MV-4-11 (cell line): ENCODE data around the gene CWH43.
A peak's percentile ranks its signal among the peaks of the same experiment; 100 is the strongest.
"Not testable (repeated sequence)": the region's sequence is repeated elsewhere in the genome, so short reads cannot be mapped to it uniquely, and the experiment has no call there.

ENCODE experiments used
- DNase-seq: peaks from one replicate; lab custom pipeline; 2025; lab: John Stamatoyannopoulos, UW

The CWH43 gene

DNA sequence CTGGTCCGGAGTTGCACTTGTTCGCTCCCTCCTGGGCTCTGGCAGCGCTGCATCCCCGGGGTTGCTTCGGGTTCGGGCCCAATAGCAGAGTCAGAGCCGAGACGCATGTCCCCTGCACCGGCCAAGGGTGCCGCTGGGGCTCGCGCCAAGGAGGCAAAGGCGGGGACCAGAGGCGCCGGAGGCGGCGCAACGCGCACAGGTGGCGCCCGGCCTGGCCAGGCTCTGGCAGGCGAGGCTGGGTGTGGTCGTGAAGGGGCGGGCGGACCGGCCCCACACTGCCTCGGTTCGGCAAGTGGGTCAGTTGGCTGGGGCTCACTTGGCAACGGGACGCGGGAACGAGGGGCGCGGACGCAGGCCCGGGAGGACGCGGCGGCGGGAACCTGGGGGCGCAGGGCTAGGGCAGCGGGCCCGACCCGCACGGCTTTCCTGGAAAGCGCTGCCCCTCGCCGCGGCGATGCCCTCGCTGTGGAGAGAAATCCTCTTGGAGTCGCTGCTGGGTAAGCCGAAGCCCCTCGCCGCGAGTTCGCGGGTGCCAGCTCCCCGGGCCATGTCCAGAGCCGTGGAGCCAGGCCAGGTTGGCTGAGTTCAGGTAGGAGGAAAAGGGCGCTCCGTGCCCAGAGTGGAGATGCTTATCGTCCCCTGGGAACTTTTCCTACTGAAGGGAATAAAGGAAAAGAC lies at the start of gene CWH43:
Gene CWH43 (plus strand): TSS at position 300 of the 678 bp plus-strand sequence. CDS start 155 bp downstream, at position 455.
- DNase-seq: no peak

DNA sequence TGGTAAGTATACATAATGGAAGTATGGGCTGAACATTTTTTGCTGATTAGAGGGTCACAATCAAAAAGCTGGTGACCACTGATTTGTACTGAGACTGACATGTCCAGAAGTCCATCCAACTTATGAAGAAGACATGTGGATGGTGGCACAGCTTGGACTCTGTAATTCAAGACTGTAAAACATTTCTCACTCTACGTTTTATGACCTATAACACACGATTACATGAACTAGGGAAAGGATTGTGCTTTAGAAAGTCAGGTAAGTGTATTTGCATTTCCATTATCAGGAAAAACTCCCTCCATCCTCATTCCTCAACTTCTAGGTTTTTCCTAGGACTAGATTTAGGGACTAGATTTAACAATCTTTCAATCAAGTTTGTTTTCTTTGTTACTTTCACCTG lies 49.0 kb upstream of the CWH43 start:
- DNase-seq: no peak

DNA sequence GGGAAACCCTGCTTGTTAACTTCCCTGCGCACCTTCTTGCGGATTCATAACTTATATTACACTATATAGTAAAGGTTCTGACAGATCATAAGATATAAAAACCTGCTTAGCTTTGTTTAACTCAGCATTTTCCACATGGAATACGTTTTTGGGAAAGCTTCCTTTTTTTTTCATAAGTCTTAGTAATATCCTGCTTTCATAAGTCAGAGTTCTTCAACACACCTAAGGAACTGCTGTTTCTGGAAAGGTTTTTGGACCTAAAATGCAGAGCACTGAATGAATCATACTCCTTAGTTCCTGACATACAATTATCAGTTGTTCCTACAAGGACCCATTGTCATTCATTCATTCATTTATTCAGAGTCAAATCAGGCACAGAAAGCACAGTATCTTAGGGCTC lies 47.2 kb upstream of the CWH43 start:
- DNase-seq: no peak

DNA sequence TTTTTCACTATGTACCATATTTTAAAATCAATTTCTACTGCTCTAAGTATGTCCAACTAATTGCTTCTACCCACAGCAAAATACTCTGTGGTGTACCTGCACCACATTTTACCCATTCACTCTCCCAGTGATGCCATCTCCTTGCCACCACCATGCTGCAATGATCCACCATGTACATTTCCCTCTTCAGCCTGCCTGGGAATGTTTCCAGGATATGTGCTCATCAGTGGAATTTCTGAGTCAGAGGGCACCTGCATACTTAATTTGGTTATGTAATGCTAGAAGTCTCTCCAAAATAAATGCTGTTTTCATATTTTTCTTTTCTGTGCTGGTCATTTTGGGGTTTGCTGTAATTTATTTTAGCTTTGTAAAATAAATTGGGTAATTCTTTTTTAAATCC lies 46.3 kb upstream of the CWH43 start:
- no peak for DNase-seq

DNA sequence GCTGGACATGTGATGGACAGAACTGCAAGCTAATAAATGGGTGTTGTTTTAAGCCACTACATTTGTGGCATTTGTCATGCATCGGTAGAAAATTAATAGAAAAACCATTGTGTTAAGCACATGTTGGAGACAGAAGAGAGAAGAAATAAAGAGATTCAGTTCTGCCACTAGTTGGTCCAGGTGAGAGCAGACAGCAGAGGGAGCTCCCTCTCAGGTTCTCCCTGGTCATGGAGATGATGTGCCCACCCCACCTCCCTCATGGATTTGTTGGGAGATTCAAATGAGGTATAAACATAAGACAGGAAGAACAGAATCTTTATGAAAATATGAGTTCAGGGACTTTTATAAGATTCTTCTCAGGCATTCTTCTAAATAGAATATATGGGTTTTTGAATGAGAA lies 42.7 kb upstream of the CWH43 start:
- no peak for DNase-seq

DNA sequence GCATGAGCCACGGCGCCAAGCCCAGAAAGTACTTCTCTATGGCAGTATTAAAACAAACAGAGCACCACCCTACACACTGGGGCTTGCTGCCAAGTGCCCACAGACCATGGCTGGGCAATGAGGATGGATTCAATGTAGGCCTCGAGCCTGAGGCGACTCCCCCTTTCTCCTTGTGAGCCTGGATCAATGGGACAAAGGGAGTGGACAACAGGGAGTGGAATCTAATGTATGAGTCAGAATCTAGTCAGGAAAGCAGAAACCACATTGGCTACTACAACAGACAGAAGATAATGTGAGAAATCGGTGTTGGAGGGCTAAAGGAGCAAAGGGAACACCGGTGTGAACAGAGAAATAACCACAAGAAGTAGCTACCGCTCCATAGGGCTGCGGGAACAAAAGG lies 41.8 kb upstream of the CWH43 start:
- DNase-seq: no peak

DNA sequence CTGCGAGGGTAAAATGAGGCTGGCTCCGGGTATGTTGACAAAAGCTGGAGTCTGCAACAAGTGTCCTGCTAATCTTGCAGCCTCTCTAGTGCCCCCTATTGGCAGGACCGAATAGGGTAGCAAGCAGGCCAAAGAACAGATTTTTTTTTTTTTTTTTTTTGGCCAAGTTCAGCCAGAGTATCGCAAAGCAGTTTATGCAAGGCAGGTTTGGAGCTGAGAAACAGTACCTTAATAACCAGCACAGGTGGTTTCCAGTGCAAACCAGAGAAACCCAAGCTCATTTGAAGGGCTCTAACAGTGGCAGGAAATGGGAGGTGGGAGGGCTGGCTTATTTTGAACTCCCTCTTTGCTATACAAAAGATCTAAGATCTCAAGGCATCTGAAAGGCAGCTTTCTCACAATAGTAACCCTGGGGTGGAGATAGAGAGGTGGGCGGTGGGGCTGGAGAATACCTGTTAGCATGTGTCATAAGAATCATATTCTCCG lies 41.3 kb upstream of the CWH43 start:
- DNase-seq: no peak

DNA sequence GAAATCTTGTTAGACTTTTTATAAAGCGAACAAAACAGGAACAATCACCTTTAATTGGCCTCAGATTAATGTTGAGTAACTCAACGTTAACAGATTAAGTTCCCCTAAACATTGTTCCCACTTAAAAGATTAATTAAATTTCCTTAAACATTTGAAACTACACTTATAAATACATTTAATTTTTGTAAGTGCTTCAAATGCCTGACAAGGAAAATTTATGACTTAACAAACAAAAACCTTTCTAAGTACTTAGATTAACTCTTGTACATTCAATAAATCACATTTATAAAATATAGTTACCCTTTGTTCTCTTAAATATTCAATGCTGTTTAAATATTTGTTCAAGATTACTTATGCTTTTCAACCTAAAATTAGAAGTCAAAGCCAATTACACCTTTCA lies 40.1 kb upstream of the CWH43 start:
- DNase-seq: no peak

DNA sequence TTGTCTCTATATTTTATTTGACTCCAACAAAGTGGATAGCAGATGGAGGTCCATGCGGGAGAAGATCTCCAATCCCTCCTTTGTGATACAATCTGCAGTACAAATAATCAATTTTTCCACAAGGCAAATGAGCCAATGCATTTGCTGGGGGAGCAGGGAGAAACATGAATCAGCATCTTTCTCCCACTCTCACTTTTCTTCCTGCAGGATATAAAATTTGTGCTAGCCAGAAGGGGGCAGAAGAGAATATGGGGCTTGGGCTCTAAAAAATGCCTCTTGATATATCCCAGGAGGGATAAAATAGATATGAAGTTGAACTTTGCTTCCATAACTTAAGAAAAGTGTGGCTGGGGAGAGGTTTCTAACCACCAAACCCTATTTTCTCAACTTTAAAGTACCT lies 38.3 kb upstream of the CWH43 start:
- DNase-seq: no peak

DNA sequence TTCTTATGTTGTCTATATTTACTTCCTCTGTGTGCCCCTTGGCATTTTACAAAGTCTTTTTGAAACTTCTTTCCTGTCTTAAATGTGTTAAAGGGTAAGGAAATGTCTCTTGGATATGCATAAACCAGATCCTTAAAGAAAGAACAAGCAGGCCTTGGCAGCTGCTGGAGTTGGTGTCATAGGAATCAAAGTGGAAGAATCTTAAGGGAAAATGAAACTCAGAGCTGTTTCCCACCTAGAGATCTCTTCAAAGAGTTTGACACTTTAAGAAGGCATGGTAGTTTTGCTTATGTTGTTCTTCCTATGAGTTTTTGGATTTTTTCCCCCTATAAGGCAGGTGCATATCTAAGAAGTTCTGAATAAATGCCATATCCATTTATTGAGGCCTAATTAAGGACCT lies 37.0 kb upstream of the CWH43 start:
- no peak for DNase-seq

DNA sequence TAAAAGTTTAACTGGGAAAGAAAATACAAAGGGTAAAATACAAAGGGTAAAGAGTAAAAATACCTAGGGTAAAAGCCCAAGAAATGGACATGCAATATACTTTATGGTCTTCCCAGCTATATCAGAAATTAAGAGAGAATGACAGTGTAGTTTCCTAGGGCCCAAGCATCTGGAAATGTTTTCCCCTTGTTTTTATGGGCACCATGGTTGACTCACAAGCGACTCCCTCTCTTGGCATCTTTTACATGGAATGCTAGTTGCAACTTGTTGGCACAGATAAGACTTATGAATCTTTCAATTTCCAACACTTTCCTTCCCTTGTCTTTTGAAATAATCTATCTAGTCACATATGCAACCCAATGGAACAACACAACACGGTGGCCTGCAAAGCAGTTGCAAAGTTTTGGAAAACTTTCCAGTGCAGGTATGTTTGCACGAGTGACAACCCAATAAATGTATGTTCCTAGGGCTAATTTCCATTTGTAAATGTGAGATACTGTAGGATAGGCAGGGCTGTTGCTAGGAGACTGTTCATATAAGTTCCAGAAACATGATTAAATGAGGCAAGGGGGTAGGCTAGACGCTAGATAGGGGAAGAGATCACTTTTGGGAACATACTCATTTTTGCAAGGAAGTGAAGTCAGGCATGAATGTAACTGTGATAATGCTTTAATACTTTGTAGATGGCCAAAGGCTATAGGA lies 36.4 kb upstream of the CWH43 start:
- DNase-seq: no peak

DNA sequence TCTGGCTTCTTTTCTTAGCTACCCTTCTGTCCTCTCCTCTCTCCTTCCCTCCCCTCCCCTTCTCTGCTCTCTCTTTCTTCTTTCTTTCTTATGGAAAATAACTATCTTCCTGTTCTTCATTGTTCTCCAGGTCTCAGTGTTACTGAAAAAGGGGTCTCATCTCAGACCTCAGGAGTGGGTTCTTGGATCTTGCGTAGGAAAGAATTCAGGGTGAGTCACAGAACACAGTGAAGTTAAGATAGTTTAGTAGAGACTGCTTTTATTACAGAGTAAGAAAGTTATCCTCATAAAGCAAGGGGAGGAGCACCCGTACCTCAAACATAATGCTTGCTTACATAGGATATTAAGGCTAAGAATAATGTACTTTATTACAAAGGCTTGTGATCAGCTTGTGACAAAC lies 31.8 kb upstream of the CWH43 start:
- DNase-seq: no peak

DNA sequence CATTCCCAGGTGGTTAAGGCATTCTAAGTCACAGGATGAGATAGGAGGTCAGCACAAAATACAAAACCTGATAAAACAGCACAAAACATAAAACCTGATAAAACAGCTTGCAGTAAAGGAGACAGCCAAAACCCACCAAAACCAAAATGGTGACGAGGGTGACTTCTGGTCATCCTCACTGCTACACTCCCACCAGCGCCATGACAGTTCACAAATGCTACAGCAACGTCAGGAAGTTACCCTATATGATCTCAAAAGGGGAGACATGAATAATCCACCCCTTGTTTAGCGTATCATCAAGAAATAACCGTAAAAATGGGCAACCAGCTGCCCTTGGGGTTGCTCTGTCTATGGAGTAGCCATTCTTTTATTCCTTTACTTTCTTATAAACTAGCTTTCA lies 28.7 kb upstream of the CWH43 start:
- not testable (repeated sequence) for DNase-seq

DNA sequence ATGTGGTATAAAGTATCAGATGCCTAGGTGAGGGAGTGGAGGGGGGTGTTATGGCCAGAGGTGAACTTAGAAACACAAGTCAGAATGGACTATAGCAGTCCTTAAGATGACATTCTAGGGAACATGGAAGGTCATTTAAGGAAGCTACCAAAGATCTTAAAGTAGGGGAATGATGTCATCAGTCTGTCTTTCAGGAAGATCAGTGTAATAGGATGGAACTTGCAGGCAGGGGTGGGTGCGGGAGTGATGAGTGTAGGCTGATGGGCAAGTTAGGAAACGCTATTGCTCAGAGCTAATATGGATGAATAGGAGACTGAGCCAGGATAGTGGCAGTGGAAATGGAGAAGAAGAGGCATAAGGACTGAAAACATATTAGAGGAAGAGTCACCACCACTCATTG lies 27.5 kb upstream of the CWH43 start:
- no peak for DNase-seq

DNA sequence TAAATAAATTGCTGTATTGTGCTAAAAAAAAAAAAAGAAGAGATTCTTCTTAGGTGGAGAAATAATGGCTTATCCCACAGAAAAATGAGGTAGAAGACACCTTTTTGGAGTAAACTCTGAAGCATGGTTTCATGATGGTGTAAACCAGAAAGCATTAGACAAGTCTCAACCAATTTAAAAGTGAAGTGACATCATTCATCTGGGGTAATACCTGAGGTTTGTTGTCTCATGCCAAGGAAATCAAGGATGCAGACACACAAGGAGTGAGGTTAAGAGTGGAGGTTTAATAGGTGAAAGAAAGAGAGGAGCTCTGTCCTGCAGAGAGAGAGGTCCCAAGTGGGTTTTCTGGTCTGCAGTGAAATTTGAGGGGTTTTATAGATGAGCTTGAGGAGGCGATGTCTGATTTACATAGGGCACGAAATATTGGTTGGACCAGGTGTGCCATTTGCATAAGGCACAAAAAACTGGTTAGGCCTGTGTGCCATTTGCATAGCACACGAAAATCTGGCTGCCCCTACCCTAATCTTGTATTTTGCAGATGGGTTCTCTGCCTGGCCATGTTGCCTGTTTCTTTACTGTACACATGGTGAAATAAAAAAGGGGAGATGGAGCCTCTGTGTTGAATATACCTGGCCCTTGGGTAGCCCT lies 25.0 kb upstream of the CWH43 start:
- DNase-seq: no peak

DNA sequence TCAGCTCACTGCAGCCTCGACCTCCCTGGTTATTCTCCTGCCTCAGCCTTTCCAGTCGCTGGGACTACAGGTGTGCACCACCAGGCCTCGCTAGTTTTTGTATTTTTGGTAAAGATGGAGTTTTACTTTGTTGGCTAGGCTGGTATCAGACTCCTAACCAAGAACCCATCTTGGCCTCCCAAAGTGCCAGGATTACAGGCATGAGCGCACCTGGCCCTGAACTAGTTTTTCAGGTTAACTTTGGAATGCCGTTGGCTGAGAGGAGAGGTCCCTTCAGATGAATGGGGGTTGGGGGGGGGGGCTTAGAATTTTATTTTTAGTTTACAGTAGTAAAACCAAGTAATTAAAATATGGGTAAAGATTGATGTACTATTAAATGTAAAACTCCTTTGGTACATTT lies 23.4 kb upstream of the CWH43 start:
- no peak for DNase-seq

DNA sequence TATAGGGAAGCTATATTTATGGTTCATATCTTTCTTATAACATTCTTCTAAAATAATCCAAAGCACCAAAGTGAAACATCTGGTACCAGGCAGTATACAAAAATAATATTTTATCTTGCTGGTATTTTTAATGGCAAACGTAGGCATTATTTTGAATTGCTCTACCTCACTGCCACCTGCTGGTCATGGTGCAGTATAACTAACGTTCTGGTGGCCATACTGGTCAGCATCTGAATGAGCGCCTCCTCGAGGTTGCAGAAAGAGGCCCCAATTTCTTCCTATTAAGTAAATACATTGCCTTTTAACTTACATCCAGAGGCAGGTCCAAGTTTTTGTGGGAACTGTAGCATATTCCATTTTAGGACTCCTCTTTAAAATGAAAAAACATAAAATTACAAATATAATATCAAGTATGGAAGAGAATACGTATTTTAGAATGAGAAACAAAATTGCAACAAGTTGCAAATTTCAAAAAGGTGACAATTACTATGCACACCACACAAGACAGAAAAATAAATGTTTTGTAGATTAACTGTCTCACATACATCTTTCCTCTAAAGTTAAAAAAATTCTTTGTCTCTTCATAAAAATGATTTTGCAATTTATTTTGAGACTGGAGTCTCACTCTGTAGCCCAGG lies 22.9 kb upstream of the CWH43 start:
- DNase-seq: peak; percentile 77

DNA sequence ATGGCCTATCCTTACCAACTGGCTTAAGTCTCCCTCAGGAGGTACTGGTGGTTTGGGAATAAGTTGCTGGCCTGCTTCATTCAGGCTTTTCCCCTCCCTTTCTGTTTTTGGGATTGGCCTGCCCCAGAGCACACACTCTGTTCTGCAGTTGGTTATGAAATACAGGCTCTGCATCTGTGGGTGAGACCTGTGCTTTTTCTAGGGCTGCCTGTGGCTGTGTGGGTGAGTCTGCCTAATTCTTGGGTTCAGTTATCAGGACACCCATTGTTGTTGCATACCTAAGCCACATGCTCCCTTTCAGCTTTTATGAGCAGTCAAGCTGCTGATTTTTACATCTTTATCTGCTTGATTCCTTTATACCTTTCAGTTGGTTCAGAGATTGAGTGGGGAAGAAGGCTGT lies 19.0 kb upstream of the CWH43 start:
- no peak for DNase-seq

DNA sequence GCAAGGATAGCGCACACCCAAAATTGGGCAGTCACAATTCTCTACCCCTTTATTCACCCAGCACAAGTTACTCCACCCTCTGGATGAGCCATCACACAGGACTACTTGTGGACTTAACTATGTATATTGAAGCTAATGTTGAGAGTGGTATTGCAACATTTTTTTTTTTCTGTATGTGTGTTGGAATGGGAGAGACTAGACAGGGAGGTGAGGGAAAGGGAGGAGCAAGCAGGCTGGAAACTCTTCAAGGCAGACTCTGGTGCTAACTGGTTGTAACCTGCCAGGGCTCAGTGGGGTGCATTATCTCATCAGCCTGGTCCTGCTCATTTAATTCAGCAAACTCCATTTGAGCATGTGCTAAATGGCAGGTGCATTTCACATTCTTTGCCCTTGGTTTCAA lies 18.4 kb upstream of the CWH43 start:
- DNase-seq: no peak

DNA sequence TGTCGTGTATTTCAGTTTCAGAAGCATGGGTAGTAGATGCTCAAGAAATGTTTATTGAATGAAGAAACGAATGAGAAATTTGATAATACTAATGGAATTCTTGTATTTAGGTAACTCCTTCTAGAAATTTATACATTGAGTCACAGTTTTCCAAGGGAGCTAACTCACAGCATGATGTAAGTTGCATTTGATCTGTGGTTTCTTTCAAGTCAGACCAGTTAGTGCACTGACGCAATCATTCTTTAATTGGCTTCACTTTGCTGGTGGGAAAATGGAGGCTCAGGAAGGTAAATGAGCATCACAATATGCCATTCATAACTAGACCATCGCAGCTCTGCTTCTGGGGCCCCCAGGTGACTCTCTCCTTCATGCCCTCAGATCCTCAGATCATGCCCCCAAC lies 17.3 kb upstream of the CWH43 start:
- DNase-seq: peak; percentile 61

DNA sequence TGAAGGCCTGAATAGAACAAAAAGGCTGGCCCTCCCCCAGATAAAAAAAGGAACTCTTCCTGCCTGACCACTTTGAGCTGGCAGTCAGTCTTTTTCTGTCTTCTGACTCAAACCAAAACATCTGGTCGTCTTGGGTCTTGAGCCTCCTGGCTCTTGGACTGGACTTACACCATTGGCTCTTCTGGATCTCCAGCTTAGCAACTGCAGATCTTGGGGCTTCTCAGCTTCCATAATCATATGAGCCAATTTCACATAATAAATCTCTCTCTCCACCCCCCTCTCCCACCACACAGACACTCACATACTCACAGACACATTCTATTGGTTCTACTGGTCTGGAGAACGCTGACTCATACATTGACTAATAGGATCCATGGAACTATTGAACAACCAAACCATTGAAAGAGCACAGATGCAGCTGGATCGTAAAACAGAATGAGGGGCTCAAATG lies 15.6 kb upstream of the CWH43 start:
- peak; percentile 80 for DNase-seq

DNA sequence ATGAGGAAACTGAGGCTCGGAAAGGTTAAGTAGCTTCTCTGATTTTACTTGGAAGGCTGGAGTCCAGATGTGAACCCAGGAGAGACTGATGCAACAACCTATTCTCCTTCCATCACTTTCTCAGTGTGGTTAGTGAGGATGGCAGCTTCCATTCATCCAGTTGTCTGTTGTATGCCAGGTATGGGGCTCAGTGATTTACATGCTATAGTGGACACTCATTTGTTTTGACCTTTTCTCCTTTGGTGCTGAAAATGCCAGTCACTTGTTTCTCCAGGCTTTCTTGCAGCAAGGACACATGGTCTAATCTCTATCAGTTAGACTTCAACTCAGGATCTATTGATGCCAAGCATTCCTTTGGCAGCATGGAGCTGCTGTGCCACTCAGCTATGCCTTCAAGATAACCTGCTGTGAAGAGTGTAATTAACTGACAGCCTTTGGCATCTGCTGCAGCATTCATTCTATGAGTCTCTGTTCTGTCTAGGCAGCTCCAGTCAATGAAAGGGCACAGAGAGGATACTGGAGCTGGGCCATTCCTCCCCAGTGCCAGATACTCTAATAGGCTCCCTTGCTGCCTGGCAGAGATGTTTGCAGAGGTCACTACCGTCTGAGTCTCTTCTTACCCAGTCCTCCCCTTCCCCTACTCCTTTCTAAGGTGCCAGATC lies 11.0 kb upstream of the CWH43 start:
- no peak for DNase-seq
